Spleen (tissue), 11 donors: ENCODE results near the gene SLC25A41. TPM values are rescaled to one million over a fixed set of nuclear protein-coding genes. Genes with fewer than 3 reads are reported as not detected.

ENCODE experiments used
- DNase-seq: peaks from one replicate; pipeline ENCODE4 v3.0.0-alpha.2; 2020
- H3K27ac ChIP-seq, 8 donors: fragments of 200-600 bp; sonication (generic) in 7 of 8; 1 replicate in 4 of 8; 2 replicates in 4 of 8; pipeline versions ENCODE4 v1.5.0 to v1.8.0; 2016 to 2021; ENCODE audit warnings: inconsistent platforms in 4 of 8, mild to moderate bottlenecking in 4 of 8, moderate library complexity in 1 of 8
- H3K27me3 ChIP-seq, 7 donors: fragments of 200-600 bp; sonication (generic) in 6 of 7; replicated peaks in 1 of 7; 1 replicate in 4 of 7; 2 replicates in 3 of 7; pipeline versions ENCODE4 v1.5.0 to v1.8.0; 2016 to 2021; ENCODE audit warnings: inconsistent platforms in 3 of 7, mild to moderate bottlenecking in 1 of 7
- H3K36me3 ChIP-seq, 6 donors: fragments of 200-600 bp; sonication (generic) in 5 of 6; 1 replicate in 4 of 6; 2 replicates in 2 of 6; pipeline versions ENCODE4 v1.5.0 to v1.8.0; 2016 to 2021; ENCODE audit warnings: inconsistent platforms in 2 of 6
- H3K4me1 ChIP-seq, 6 donors: fragments of 200-600 bp; sonication (generic) in 5 of 6; 1 replicate in 3 of 6; 2 replicates in 3 of 6; pipeline versions ENCODE4 v1.5.0 to v1.8.0; 2016 to 2021; ENCODE audit warnings: inconsistent platforms in 3 of 6
- H3K4me3 ChIP-seq, 8 donors: fragments of 200-600 bp; sonication (generic) in 7 of 8; 1 replicate in 4 of 8; 2 replicates in 4 of 8; pipeline versions ENCODE4 v1.5.0 to v1.8.0; 2016 to 2021; ENCODE audit warnings: inconsistent platforms in 4 of 8, mild to moderate bottlenecking in 4 of 8, moderate library complexity in 2 of 8
- H3K9me3 ChIP-seq, 8 donors: fragments of 200-600 bp; sonication (generic) in 7 of 8; 1 replicate in 4 of 8; 2 replicates in 4 of 8; pipeline versions ENCODE4 v1.5.0 to v1.8.0; 2016 to 2021; ENCODE audit warnings: inconsistent platforms in 4 of 8
- POLR2A ChIP-seq, 3 donors: fragments of 450-650 bp; IDR thresholded peaks; one replicate each; pipeline ENCODE4 v1.5.1; 2017; ENCODE audit warnings: antibody characterized with exemption in 3 of 3, mild to moderate bottlenecking in 1 of 3
- POLR2AphosphoS5 ChIP-seq, 3 donors: sonication (generic); formaldehyde crosslinking; IDR thresholded peaks; one replicate each; pipeline ENCODE4 v1.5.1; 2017; ENCODE audit warnings: antibody characterized with exemption in 3 of 3
- WGBS, 5 donors: extraction: QIAGEN DNeasy Blood & Tissue Kit in 3 of 5; methylation state at CpG; one replicate each; pipeline versions ENCODE4 v1.1.5 to v1.1.7; 2013 to 2018; 5-methylcytosine and 5-hydroxymethylcytosine counted together
- intact Hi-C: fragments of 100-400 bp; cut with DNase I; formaldehyde crosslinking; loops from one replicate; pipeline ENCODE4 v1.15.0; 2023; ENCODE audit warnings: low total_unique reads
- polyA plus RNA-seq, 3 donors: library from polyadenylated mRNA; stranded (reverse); fragments of 200-250 nt; gene quantifications; one replicate each; pipeline ENCODE4 v1.2.1, GENCODE V29; 2013
- total RNA-seq, 7 donors: library from RNA; depleted of rRNA in 3 of 7; stranded (reverse); fragments of >200 nt in 3 of 7; fragmentation: NEBNext Ultra II Directional in 4 of 7; extraction: Animal tissue kit (Norgen Biotek cat#: 25700) in 4 of 7; gene quantifications; one replicate each; pipeline versions ENCODE4 v1.1.0 to v1.2.1, GENCODE V29; 2016 to 2021
- TF ChIP-seq, protein P1 (sequence below), 11 experiments: fragments of 200-600 bp in 7 of 11; fragments of 450-650 bp in 4 of 11; sonication (generic) in 4 of 11; IDR thresholded peaks in 8 of 11; conservative IDR thresholded peaks in 3 of 11; 1 replicate in 7 of 11; 2 replicates in 4 of 11; pipeline versions ENCODE4 v1.4.0 to v1.8.0; 2016 to 2021; ENCODE audit warnings: antibody characterized with exemption in 11 of 11, inconsistent platforms in 4 of 11, mild to moderate bottlenecking in 1 of 11
- donor health status: healthy with polysubstance abuse.
- donor health status: DM: no; HTN: no; CAD: no; lungs with moderate emphysema.
- donor health status: DM: no; HTN: no; CAD: no.
- donor health status: Bipolar disorder and iron deficiency.
- donor health status: healthy.
- donor health status: DM: no; HTN: no; CAD: no.
- donor health status: DM: yes; HTN: yes; CAD: no.

The SLC25A41 gene
- total and polyA plus RNA-seq, 10 donors, result 0.18 to 0.77 (median 0.46) TPM; not detected in 6

DNA sequence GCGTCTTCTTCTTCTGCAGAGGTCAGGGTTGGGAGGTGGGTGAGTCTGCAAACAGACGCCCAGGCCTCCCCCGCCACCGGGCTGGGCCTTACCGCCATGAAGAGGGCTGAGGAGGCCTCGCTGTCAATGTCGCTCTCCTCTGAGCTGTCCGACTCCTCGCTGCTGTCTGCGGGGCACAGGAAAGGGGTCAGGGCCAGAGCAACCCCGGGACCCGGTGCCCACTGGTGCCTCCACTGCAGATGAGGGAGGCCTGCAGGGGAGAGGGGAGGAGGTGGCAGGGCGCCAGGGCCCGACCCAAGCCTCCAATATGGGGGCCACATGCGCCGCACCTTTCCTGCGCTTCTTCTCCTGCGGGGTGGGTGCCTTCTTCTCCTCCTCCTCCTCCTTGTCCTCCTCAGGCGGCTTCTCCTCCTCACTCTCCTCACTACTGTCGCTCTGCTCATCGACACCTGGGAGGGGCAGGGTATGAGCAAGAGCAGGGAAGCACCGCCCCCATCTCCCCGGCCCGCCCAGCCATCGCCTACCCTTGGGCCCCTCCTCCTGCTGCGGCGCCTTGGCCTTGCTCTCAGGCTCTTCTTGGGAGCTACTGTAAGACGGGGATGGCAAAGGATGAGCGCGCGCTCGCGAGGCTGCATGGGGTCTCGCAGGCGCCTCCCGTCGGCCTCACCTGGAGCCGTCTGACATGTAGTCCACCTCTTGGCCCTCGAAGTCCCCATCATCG, 52.4 kb downstream of the SLC25A41 start:
- H3K27ac ChIP-seq, result no peak overlapping the region
- peaks cover 14 to 86% (median 75%) of the 10 kb centered on the region in 6 donors for H3K36me3 ChIP-seq
- intact Hi-C loops, result no loop called here
- H3K27me3 ChIP-seq, result no peaks in the 10 kb centered on the region
- peak in 1 of 3 donors; percentile 14 for TF ChIP-seq POLR2AphosphoS5 (IDR thresholded peaks at IDR 0.05)
- TF ChIP-seq POLR2A (IDR thresholded peaks at IDR 0.05), result no peak
- WGBS, 5 donors, result 95 to 97% (median 97%) methylated on average over 30 to 40 of the region's 40 CpGs
- no peak overlapping the region for H3K4me3 ChIP-seq
- no peaks in the 10 kb centered on the region for H3K4me1 ChIP-seq
- DNase-seq, result no peak
- peaks cover 0 to 5% (median 1%) of the 10 kb centered on the region in 8 donors for H3K9me3 ChIP-seq

DNA sequence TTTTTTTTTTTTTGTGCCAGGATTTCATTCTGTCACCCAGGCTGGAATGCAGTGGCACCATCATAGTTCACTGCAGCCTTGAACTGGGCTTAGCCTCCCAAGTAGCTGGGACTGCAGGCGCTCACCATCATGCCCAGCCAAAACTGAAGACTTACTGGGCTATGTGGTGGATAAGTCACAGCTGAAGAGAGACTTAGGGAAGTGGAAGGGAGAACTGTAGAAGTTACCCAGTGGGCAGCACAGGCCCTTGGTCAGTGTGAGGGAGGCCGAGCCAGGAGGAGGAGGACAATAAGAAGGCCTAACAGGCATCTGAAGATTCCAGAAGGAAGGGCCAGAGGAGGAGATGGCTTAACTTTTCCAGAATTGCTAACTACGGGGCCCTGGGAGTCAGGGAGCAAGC, 53.8 kb downstream of the SLC25A41 start:
- no peak for DNase-seq
- H3K9me3 ChIP-seq, result peaks cover 0 to 5% (median 1%) of the 10 kb centered on the region in 8 donors
- no peaks in the 10 kb centered on the region for H3K27me3 ChIP-seq
- no peak overlapping the region for H3K4me3 ChIP-seq
- H3K4me1 ChIP-seq, result no peaks in the 10 kb centered on the region
- TF ChIP-seq POLR2A (IDR thresholded peaks at IDR 0.05) (no peak), POLR2AphosphoS5 (IDR thresholded peaks at IDR 0.05) (no peak)
- TF ChIP-seq, protein P1, sequence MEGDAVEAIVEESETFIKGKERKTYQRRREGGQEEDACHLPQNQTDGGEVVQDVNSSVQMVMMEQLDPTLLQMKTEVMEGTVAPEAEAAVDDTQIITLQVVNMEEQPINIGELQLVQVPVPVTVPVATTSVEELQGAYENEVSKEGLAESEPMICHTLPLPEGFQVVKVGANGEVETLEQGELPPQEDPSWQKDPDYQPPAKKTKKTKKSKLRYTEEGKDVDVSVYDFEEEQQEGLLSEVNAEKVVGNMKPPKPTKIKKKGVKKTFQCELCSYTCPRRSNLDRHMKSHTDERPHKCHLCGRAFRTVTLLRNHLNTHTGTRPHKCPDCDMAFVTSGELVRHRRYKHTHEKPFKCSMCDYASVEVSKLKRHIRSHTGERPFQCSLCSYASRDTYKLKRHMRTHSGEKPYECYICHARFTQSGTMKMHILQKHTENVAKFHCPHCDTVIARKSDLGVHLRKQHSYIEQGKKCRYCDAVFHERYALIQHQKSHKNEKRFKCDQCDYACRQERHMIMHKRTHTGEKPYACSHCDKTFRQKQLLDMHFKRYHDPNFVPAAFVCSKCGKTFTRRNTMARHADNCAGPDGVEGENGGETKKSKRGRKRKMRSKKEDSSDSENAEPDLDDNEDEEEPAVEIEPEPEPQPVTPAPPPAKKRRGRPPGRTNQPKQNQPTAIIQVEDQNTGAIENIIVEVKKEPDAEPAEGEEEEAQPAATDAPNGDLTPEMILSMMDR (IDR thresholded peaks at IDR 0.05 in 8 of 11, conservative IDR thresholded peaks at IDR 0.05 in 3 of 11), result no peak
- WGBS, 5 donors, result 77 to 98% (median 91%) methylated on average over 3 of the region's 3 CpGs
- peaks cover 14 to 82% (median 62%) of the 10 kb centered on the region in 6 donors for H3K36me3 ChIP-seq
- intact Hi-C loops, result no loop called here
- no peak overlapping the region for H3K27ac ChIP-seq

DNA sequence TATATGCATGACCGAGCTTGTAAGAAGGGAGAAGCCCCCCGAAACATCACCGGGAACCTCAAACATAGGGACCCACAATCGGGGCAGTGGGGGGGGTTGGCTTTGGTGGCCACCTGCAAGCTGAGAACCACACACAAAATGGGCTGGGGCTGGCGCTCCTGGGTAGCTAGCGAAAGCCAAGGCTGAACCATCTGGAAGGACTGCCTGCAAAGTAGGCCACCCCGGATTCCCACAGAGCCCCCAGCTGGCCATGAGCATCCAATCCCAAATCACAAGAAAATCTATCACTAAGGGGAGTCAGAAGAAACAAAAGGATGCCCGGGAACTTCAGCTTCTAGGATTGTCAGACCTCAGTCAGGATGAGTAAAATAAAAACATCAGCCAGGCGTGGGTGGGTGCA, 55.1 kb downstream of the SLC25A41 start:
- 87 to 95% (median 91%) methylated on average over 9 of the region's 9 CpGs for WGBS, 5 donors
- peaks cover 14 to 75% (median 49%) of the 10 kb centered on the region in 6 donors for H3K36me3 ChIP-seq
- H3K27ac ChIP-seq, result no peak overlapping the region

DNA sequence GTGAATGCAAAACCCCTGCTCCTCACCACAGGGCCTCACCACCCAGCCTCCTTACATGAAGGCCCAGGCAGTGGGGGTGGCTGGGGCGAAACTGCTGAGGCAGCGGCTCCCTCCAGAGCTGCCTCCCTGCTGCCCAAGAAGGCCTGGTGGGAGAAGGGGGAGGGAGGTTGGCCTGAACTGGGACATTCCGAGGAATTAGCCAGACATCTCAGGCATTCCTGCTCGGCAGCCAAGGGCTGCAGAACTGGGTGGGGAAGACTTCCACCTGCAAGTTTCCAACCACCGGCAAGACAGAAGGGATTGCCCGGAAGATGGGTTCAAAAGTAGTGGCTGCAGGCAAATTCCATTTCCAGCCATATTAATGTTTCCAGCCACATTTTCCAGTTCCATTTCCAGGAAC, 55.5 kb downstream of the SLC25A41 start:
- peak in 1 of 3 donors; percentile 43 for TF ChIP-seq POLR2AphosphoS5 (IDR thresholded peaks at IDR 0.05)
- TF ChIP-seq POLR2A (IDR thresholded peaks at IDR 0.05), result no peak
- TF ChIP-seq, protein P1 (IDR thresholded peaks at IDR 0.05 in 8 of 11, conservative IDR thresholded peaks at IDR 0.05 in 3 of 11), result no peak
- Histone ChIP-seq H3K27me3 (no peaks in the 10 kb centered on the region), H3K27ac (no peak overlapping the region), H3K36me3 (peaks cover 14 to 70% (median 45%) of the 10 kb centered on the region in 6 donors), H3K4me3 (no peak overlapping the region), H3K4me1 (peaks cover 5 to 11% (median 8%) of the 10 kb centered on the region in 6 donors), H3K9me3 (peaks cover 0 to 5% (median 1%) of the 10 kb centered on the region in 8 donors)
- DNase-seq, result no peak
- intact Hi-C loops, result no loop called here
- 73 to 90% (median 89%) methylated on average over 4 to 6 of the region's 6 CpGs for WGBS, 5 donors

More for the DNA sequence above, 55.1 kb downstream of the SLC25A41 start:
- no peaks in the 10 kb centered on the region for H3K27me3 ChIP-seq
- DNase-seq, result no peak
- intact Hi-C loops, result no loop called here
- TF ChIP-seq POLR2A (IDR thresholded peaks at IDR 0.05) (no peak), POLR2AphosphoS5 (IDR thresholded peaks at IDR 0.05) (no peak)
- TF ChIP-seq, protein P1 (IDR thresholded peaks at IDR 0.05 in 8 of 11, conservative IDR thresholded peaks at IDR 0.05 in 3 of 11), result no peak
- H3K9me3 ChIP-seq, result peaks cover 0 to 5% (median 1%) of the 10 kb centered on the region in 8 donors
- H3K4me1 ChIP-seq, result peaks cover 5 to 9% (median 7%) of the 10 kb centered on the region in 6 donors
- H3K4me3 ChIP-seq, result no peak overlapping the region
